Stimulated activated memory B cell treated with anti-CD40 and anti-IgM and Interleukin-4, amounts not matched to agents 10 μg/mL and 1 μg/mL and 100 μg/mL, for 72 hours (primary cell): ENCODE measurements around the gene SLC35A2.
"Not testable (repeated sequence)": the region's sequence is repeated elsewhere in the genome, so short reads cannot be mapped to it uniquely, and the experiment has no call there.

Experiments used
- ATAC-seq: fragments of 150-1000 bp; cut with Tn5 transposase; 2 replicates; pipeline ENCODE4 v1.10.0; 2021
- H3K27ac Mint-ChIP-seq: one replicate; pipeline ENCODE4 v1.8.0; 2022; ENCODE audit warnings: mild to moderate bottlenecking, mixed read lengths
- H3K27me3 Mint-ChIP-seq: one replicate; pipeline ENCODE4 v1.8.0; 2022; ENCODE audit warnings: mixed read lengths
- H3K36me3 Mint-ChIP-seq: one replicate; pipeline ENCODE4 v1.8.0; 2022; ENCODE audit warnings: mixed read lengths
- H3K4me1 Mint-ChIP-seq: one replicate; pipeline ENCODE4 v1.8.0; 2022; ENCODE audit warnings: mixed read lengths
- H3K4me3 Mint-ChIP-seq: one replicate; pipeline ENCODE4 v1.8.0; 2022; ENCODE audit warnings: mild to moderate bottlenecking, moderate library complexity, mixed read lengths
- H3K9me3 Mint-ChIP-seq: one replicate; pipeline ENCODE4 v1.8.0; 2022; ENCODE audit warnings: mixed read lengths

SLC35A2 gene

GRCh38 chrX:48854898-48855297, 56.5 kb downstream of the SLC35A2 start:
- Mint-ChIP-seq H3K27ac (no peak overlapping the region), H3K27me3 (peaks cover 8% of the 10 kb centered on the region), H3K4me1 (peaks cover 8% of the 10 kb centered on the region), H3K4me3 (no peak overlapping the region), H3K36me3 (no peaks in the 10 kb centered on the region), H3K9me3 (no peaks in the 10 kb centered on the region)
- ATAC-seq = no peak

GRCh38 chrX:48854121-48854804, 57.2 kb downstream of the SLC35A2 start:
- H3K36me3 Mint-ChIP-seq, H3K4me3 Mint-ChIP-seq, H3K27ac Mint-ChIP-seq, H3K27me3 Mint-ChIP-seq, H3K9me3 Mint-ChIP-seq, ATAC-seq, H3K4me1 Mint-ChIP-seq: not testable (repeated sequence)

- not testable (repeated sequence) for ATAC-seq, H3K27ac Mint-ChIP-seq, H3K27me3 Mint-ChIP-seq, H3K36me3 Mint-ChIP-seq, H3K4me1 Mint-ChIP-seq, H3K4me3 Mint-ChIP-seq, H3K9me3 Mint-ChIP-seq
Observed at GRCh38 chrX:48853494-48853893, 58.0 kb downstream of the SLC35A2 start.
